HT1080 (cell line): Measurements from ENCODE around the gene OSBPL2. TPM values are rescaled to one million over a fixed set of nuclear protein-coding genes. Genes with fewer than 3 reads are reported as not detected.

Experiments used
- DNase-seq: peaks from one replicate; pipeline ENCODE4 v3.0.0-alpha.2; 2015; ENCODE audit warnings: low read depth
- total RNA-seq: library from RNA; depleted of rRNA; stranded (reverse); fragments of >200 nt; shearing (Covaris generic); gene quantifications from 2 replicates; pipeline ENCODE4 v1.2.3, GENCODE V29; 2014

The OSBPL2 gene
- total RNA-seq, 1 experiment from 2014 or later, result 13.4 TPM

GRCh38 chr20:62309947-62310756, 71.8 kb downstream of the OSBPL2 start:
- DNase-seq, result no peak

GRCh38 chr20:62310757-62311121, 72.4 kb downstream of the OSBPL2 start:
- DNase-seq, result no peak

- DNase-seq, result no peak
Measured at GRCh38 chr20:62311150-62311549, 72.8 kb downstream of the OSBPL2 start.

GRCh38 chr20:62311832-62312661, 73.7 kb downstream of the OSBPL2 start:
- DNase-seq, result no peak

GRCh38 chr20:62312662-62312977, 74.3 kb downstream of the OSBPL2 start:
- DNase-seq, result no peak

- DNase-seq, result no peak
Measured at GRCh38 chr20:62313021-62313420, 74.7 kb downstream of the OSBPL2 start.

GRCh38 chr20:62313460-62314338, 75.4 kb downstream of the OSBPL2 start:
- no peak for DNase-seq

GRCh38 chr20:62314339-62314638, 76.0 kb downstream of the OSBPL2 start:
- DNase-seq, result no peak

- no peak for DNase-seq
Measured at GRCh38 chr20:62314711-62315302, 76.5 kb downstream of the OSBPL2 start.

- DNase-seq, result no peak
Measured at GRCh38 chr20:62315773-62316172, 77.5 kb downstream of the OSBPL2 start.

- no peak for DNase-seq
Measured at GRCh38 chr20:62316331-62317166, 78.2 kb downstream of the OSBPL2 start.

- no peak for DNase-seq
Measured at GRCh38 chr20:62317167-62317655, 78.9 kb downstream of the OSBPL2 start.

- no peak for DNase-seq
Measured at GRCh38 chr20:62318400-62319345, 80.4 kb downstream of the OSBPL2 start.

GRCh38 chr20:62319346-62319909, 81.1 kb downstream of the OSBPL2 start:
- no peak for DNase-seq

GRCh38 chr20:62320581-62321354, 82.4 kb downstream of the OSBPL2 start:
- no peak for DNase-seq

- DNase-seq, result no peak
Measured at GRCh38 chr20:62321521-62321948, 83.2 kb downstream of the OSBPL2 start.

- DNase-seq, result no peak
Measured at GRCh38 chr20:62321975-62322374, 83.7 kb downstream of the OSBPL2 start.

- no peak for DNase-seq
Measured at GRCh38 chr20:62322492-62323041, 84.2 kb downstream of the OSBPL2 start.
